ENCODE measurements around the gene JMJD1C. TPM values are rescaled to one million over a fixed set of nuclear protein-coding genes. Genes with fewer than 3 reads are reported as not detected.
A peak's percentile ranks its signal among the peaks of the same experiment; 100 is the strongest.

The JMJD1C gene
- total RNA-seq, 6 experiments from 2014 or later, result 29.0 to 36.7 (median 32.8) TPM

DNA sequence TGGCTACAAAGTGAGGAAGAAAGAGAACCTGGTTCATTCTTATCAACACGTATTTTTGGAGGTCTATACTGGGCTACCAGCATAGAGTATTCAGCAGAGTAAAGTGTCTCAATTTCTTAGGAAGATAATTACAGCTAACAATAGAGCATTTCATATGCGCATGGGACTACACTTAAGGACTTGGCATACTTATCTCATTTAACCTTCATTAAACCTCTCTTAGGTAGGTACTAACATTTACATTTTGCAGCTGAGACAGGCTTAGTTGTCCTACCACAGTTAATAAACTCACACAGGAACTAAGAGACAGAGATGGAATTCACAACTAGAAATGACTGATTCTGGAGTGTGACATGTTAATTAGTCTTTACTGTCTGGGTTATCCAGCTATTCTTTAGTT, 266.1 kb downstream of the JMJD1C start:
- no peak for DNase-seq
- Mint-ChIP-seq H3K36me3 (ENCODE audit: low read depth) (peaks cover 20% of the 10 kb centered on the region; the same call in 1 of the 2 replicates), H3K4me3 (no peak overlapping the region), H3K27me3 (ENCODE audit: insufficient read depth) (no peaks in the 10 kb centered on the region), H3K27ac (no peak overlapping the region; the same call in 1 of the 2 replicates), H3K4me1 (ENCODE audit: low read depth) (peaks cover 17% of the 10 kb centered on the region), H3K9me3 (no peaks in the 10 kb centered on the region)
- TF ChIP-seq, protein P1, sequence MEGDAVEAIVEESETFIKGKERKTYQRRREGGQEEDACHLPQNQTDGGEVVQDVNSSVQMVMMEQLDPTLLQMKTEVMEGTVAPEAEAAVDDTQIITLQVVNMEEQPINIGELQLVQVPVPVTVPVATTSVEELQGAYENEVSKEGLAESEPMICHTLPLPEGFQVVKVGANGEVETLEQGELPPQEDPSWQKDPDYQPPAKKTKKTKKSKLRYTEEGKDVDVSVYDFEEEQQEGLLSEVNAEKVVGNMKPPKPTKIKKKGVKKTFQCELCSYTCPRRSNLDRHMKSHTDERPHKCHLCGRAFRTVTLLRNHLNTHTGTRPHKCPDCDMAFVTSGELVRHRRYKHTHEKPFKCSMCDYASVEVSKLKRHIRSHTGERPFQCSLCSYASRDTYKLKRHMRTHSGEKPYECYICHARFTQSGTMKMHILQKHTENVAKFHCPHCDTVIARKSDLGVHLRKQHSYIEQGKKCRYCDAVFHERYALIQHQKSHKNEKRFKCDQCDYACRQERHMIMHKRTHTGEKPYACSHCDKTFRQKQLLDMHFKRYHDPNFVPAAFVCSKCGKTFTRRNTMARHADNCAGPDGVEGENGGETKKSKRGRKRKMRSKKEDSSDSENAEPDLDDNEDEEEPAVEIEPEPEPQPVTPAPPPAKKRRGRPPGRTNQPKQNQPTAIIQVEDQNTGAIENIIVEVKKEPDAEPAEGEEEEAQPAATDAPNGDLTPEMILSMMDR (IDR thresholded peaks at IDR 0.05), result no peak

DNA sequence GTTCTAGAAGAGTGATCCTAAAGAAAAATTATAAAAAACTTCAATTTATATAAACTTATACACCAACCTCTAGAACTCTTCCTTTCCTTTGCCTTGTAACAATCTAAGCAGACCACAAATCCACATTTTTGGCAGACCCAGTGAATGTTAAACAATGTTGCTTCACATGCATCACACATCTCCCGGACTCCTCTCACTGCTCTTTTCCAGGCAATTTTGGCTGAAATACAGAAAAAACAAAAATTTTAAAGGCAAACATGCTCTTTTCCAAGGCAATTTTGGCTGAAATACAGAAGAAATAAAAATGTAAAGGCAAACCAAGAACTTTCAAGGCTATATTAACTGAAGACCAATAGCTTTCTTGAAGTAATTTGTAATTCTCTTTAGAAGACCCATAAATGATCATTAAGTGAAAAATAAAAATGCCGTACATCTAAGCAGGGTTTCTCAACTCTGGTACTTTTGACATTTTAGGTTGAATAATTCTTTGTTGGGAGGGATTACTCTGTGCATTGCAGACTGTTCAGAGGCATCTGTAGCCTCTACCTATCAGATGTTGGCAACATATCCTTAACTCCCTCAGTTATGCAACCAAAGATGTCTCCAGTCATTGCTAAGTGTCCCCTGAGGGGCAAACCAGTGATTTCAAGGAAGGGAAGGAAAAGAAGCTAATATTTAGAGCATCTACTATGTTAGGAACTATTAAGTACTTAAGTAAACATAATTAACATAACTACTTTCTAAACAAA, 268.3 kb downstream of the JMJD1C start:
- Mint-ChIP-seq H3K4me1 (ENCODE audit: low read depth) (peaks cover 16% of the 10 kb centered on the region), H3K27me3 (ENCODE audit: insufficient read depth) (no peaks in the 10 kb centered on the region; the same call in 1 of the 2 replicates), H3K36me3 (ENCODE audit: low read depth) (peaks cover 35% of the 10 kb centered on the region), H3K9me3 (no peaks in the 10 kb centered on the region), H3K4me3 (no peak overlapping the region), H3K27ac (peak overlapping the region; percentile 52)
- TF ChIP-seq, protein P1 (IDR thresholded peaks at IDR 0.05), result no peak
- peak; percentile 35 for DNase-seq

DNA sequence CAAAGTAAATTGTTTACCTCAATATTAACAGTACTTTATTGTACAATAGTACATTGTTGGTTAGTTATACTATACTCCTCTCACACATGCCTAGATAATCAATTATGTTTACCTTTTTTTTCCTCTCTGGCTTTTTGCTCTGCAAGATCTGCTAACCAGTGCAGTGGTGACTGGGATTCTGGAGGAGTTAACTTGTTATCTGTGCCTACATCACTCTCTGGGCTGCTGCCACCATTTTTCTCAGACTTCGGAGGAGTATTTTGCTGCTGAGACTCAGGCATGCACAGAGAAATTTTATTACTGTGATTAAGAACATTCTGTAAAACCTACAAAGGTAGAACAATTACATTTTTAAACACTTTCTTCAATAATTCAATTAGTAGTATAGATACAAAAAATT, 273.0 kb downstream of the JMJD1C start:
- no peak for DNase-seq
- peaks cover 37% of the 10 kb centered on the region for H3K36me3 Mint-ChIP-seq (ENCODE audit: low read depth)
- H3K4me3 Mint-ChIP-seq, result no peak overlapping the region
- no peak overlapping the region for H3K27ac Mint-ChIP-seq
- H3K27me3 Mint-ChIP-seq (ENCODE audit: insufficient read depth), result no peaks in the 10 kb centered on the region; the same call in 1 of the 2 replicates
- H3K9me3 Mint-ChIP-seq, result no peaks in the 10 kb centered on the region
- TF ChIP-seq, protein P1 (IDR thresholded peaks at IDR 0.05), result no peak
- H3K4me1 Mint-ChIP-seq (ENCODE audit: low read depth), result peaks cover 14% of the 10 kb centered on the region

DNA sequence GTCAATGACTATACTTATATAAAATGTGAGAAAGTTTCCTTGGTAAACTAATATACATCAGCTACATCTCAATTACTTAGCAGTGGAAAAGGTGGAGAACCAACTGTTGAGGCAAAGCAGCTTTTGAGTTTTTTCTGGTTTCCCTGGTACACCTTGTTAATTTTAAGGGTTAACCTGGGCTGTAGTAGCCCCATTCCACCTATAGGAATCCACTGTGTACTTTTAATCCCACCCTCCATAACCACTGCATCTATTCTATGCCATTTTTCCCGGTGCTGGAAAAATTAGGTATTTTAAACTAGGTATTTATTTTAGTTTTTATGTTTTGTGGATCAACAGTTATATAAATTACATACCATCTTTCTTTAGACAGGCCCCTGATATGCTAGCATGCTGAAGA, 290.2 kb downstream of the JMJD1C start:
- H3K27me3 Mint-ChIP-seq (ENCODE audit: insufficient read depth), result no peaks in the 10 kb centered on the region; the same call in 1 of the 2 replicates

DNA sequence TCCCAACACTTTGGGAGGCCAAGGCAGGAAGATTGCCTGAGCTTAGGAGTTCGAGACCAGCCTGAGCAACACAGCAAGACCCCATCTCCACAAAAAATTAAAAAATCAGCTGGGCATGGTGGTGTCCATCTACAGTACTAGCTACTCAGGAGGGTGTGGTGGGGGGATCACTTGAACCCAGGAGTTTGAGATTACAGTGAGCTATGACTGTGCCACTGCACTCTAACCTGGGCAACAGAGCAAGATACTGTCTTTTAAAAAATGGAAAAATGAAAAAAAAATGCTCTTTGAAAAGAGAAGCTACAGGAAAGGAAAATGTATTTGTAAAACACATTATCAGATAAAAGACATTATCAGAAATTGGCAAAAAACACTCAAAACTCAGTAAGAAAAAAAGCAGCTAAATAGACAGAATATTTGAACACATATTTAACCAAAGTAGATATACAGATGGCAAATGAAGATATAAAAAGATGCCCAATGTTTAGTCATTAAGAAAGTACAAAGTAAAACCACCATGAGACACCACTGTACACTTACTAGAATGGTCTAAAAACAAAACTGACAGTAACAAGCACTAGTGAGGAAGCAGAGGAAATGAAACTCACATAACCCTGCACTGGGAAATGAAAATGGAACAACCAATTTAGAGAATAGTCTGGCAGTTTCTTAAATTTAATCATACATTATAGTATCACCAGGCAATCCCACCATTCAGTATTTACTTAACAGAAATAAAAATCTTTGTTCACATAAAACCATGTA, 292.1 kb downstream of the JMJD1C start:
- no peaks in the 10 kb centered on the region for H3K9me3 Mint-ChIP-seq
- TF ChIP-seq, protein P1 (IDR thresholded peaks at IDR 0.05), result no peak
- H3K27ac Mint-ChIP-seq, result peak overlapping the region; percentile 16; the same call in 1 of the 2 replicates
- no peak overlapping the region for H3K4me3 Mint-ChIP-seq
- H3K36me3 Mint-ChIP-seq (ENCODE audit: low read depth), result peaks cover 30% of the 10 kb centered on the region
- no peaks in the 10 kb centered on the region; the same call in none of the 2 replicates for H3K27me3 Mint-ChIP-seq (ENCODE audit: insufficient read depth)
- peaks cover 12% of the 10 kb centered on the region; the same call in 1 of the 2 replicates for H3K4me1 Mint-ChIP-seq (ENCODE audit: low read depth)
- DNase-seq, result no peak

More for the DNA sequence above, 290.2 kb downstream of the JMJD1C start:
- H3K4me1 Mint-ChIP-seq (ENCODE audit: low read depth), result 0 out of 2 replicates have a peak, but pooled peaks cover under 1% of the 10 kb centered on the region
- H3K4me3 Mint-ChIP-seq, result no peak overlapping the region
- no peak for DNase-seq
- H3K27ac Mint-ChIP-seq, result no peak overlapping the region
- TF ChIP-seq, protein P1 (IDR thresholded peaks at IDR 0.05), result no peak
- H3K36me3 Mint-ChIP-seq (ENCODE audit: low read depth), result peaks cover 22% of the 10 kb centered on the region
- H3K9me3 Mint-ChIP-seq, result no peaks in the 10 kb centered on the region
